ENCODE data around the gene CHI3L2. TPM values are rescaled to one million over a fixed set of nuclear protein-coding genes. Genes with fewer than 3 reads are reported as not detected.

Gene CHI3L2
- total and polyA plus RNA-seq, 2 of the 13 experiments (the other 11 are each of a cell fraction or from before 2014, with no cell fraction given), result 0.46 to 1.7 TPM

- no peak for DNase-seq (ENCODE audit: low spot score)
- POLR2A ChIA-PET, result interaction anchor here (1.7 kb wide), 1 partner anchor 111 kb away, joined by 6 read pairs; no protein-coding TSS in a partner anchor
- peak overlapping the region; percentile 71 for H3K4me2 ChIP-seq (ENCODE audit: low read depth, low read length)
Measured at GRCh38 chr1:111223126-111223685, 4.3 kb upstream of the CHI3L2 start.

GRCh38 chr1:111225091-111225490, 2.4 kb upstream of the CHI3L2 start:
- no peak for FAIRE-seq
- POLR2A ChIA-PET, result no interaction called here

More at GRCh38 chr1:111223126-111223685, 4.3 kb upstream of the CHI3L2 start:
- Histone ChIP-seq H4K20me1 (ENCODE audit: insufficient read depth, low read length) (no peaks in the 10 kb centered on the region), H2AFZ (ENCODE audit: low read length) (peak overlapping the region; percentile 54), H3K79me2 (ENCODE audit: insufficient read depth, low read length) (no peaks in the 10 kb centered on the region), H3K4me3 (replicated peaks in 1 of 3; ENCODE audit: insufficient read depth in 1 of 3, low read depth in 2 of 3, low read length in 3 of 3) (peak overlapping the region in 1 of 3 experiments; percentile 39; a peak in 1 of 6 replicates), H3K9me3 (ENCODE audit: low read length) (no peaks in the 10 kb centered on the region), H3K27me3 (ENCODE audit: control insufficient read depth in 1 of 2, insufficient read depth in 2 of 2, low read length in 2 of 2) (no peaks in the 10 kb centered on the region; a peak in 1 of 5 replicates), H3K9ac (ENCODE audit: insufficient read depth, low read depth, low read length) (no peak overlapping the region), H3K36me3 (replicated peaks in 1 of 2; ENCODE audit: control insufficient read depth in 1 of 2, insufficient read depth in 2 of 2, low read length in 2 of 2) (no peaks in the 10 kb centered on the region), H3K27ac (ENCODE audit: extremely low read length, insufficient read depth, low read length) (no peak overlapping the region), H3K4me1 (ENCODE audit: insufficient read depth, low read length) (peaks cover 59% of the 10 kb centered on the region)
- in situ Hi-C loops (cut with HindIII; ENCODE audit: extremely low pct_ligation_motif_present, low pct_unique_long_range_greater_than_20kb), result loop anchor here (5.0 kb wide), 2 partner anchors 109 to 179 kb away; no protein-coding TSS in a partner anchor
- no TSS peak for BruUV-seq (replicated peaks)
- TF ChIP-seq ATF3 (CRISPR knock-in tag; IDR thresholded peaks at IDR 0.05), result no peak
- TF ChIP-seq ZNF124 (CRISPR knock-in tag; IDR thresholded peaks at IDR 0.05), result 0 out of 2 replicates have a peak, but pooled peaks have one; percentile 7
- TF ChIP-seq ETV5 (CRISPR knock-in tag; IDR thresholded peaks at IDR 0.05; ENCODE audit: borderline replicate concordance), result no peak
- TF ChIP-seq HOXA3 (CRISPR knock-in tag; IDR thresholded peaks at IDR 0.05), result 0 out of 2 replicates have a peak, but pooled peaks have one; percentile 0
- TF ChIP-seq ZNF331 (CRISPR knock-in tag; IDR thresholded peaks at IDR 0.05), result 0 out of 2 replicates have a peak, but pooled peaks have one; percentile 6
- FAIRE-seq (peak; percentile 15), ATAC-seq (no peak)
- CTCF ChIA-PET (ENCODE audit: low intra/inter-chr PET ratio, low total read pairs), result interaction anchor here (1.1 to 5.1 kb wide), 4 partner anchors 47 to 177 kb away, joined by 3 to 77 read pairs (median 10); no protein-coding TSS in a partner anchor
- intact Hi-C loops (cut with micrococcal nuclease; ENCODE audit: unreplicated experiment), result loop anchor here (1.0 to 5.0 kb wide), 4 partner anchors 111 to 191 kb away; no protein-coding TSS in a partner anchor
- WGBS (ENCODE audit: low lambda C conversion rate), result 65% methylated on average over 6 of the region's 6 CpGs

More at GRCh38 chr1:111225091-111225490, 2.4 kb upstream of the CHI3L2 start:
- Histone ChIP-seq H3K9me3 (ENCODE audit: low read length) (no peaks in the 10 kb centered on the region), H3K4me3 (replicated peaks in 1 of 3; ENCODE audit: insufficient read depth in 1 of 3, low read depth in 2 of 3, low read length in 3 of 3) (no peak overlapping the region), H3K36me3 (replicated peaks in 1 of 2; ENCODE audit: control insufficient read depth in 1 of 2, insufficient read depth in 2 of 2, low read length in 2 of 2) (no peaks in the 10 kb centered on the region), H3K9ac (ENCODE audit: insufficient read depth, low read depth, low read length) (no peak overlapping the region), H3K27me3 (ENCODE audit: control insufficient read depth in 1 of 2, insufficient read depth in 2 of 2, low read length in 2 of 2) (no peaks in the 10 kb centered on the region), H2AFZ (ENCODE audit: low read length) (no peak overlapping the region), H3K79me2 (ENCODE audit: insufficient read depth, low read length) (no peaks in the 10 kb centered on the region), H3K4me1 (ENCODE audit: insufficient read depth, low read length) (peaks cover 78% of the 10 kb centered on the region), H4K20me1 (ENCODE audit: insufficient read depth, low read length) (no peaks in the 10 kb centered on the region), H3K4me2 (ENCODE audit: low read depth, low read length) (no peak overlapping the region), H3K27ac (ENCODE audit: extremely low read length, insufficient read depth, low read length) (no peak overlapping the region)
- DNase-seq (ENCODE audit: low spot score) (no peak), ATAC-seq (no peak)
- intact Hi-C loops (cut with micrococcal nuclease; ENCODE audit: unreplicated experiment) (no loop called here), in situ Hi-C loops (cut with HindIII; ENCODE audit: extremely low pct_ligation_motif_present, low pct_unique_long_range_greater_than_20kb) (no loop called here)
- TF ChIP-seq GTF3A (CRISPR knock-in tag; conservative IDR thresholded peaks at IDR 0.05), result no peak
- no peak for TF ChIP-seq BCLAF1 (IDR thresholded peaks at IDR 0.05)
- TF ChIP-seq CBFB (CRISPR knock-in tag; IDR thresholded peaks at IDR 0.05), result no peak
- TF ChIP-seq ZBTB25 (CRISPR knock-in tag; IDR thresholded peaks at IDR 0.05), result no peak
- TF ChIP-seq ZNF792 (CRISPR knock-in tag; IDR thresholded peaks at IDR 0.05), result no peak
- no peak for TF ChIP-seq GABPA (IDR thresholded peaks at IDR 0.05; ENCODE audit: low read depth, low read length)
- no peak for TF ChIP-seq GABPA (CRISPR knock-in tag; IDR thresholded peaks at IDR 0.05; ENCODE audit: low read depth)
- no peak for TF ChIP-seq ATF7-NPFF (CRISPR knock-in tag; IDR thresholded peaks at IDR 0.05; ENCODE audit: low read depth)
- no peak for TF ChIP-seq SIN3B (IDR thresholded peaks at IDR 0.05; ENCODE audit: low read length)
- TF ChIP-seq ZNF841 (CRISPR knock-in tag; IDR thresholded peaks at IDR 0.05; ENCODE audit: borderline replicate concordance), result no peak
- TF ChIP-seq ZNF367 (CRISPR knock-in tag; IDR thresholded peaks at IDR 0.05; ENCODE audit: borderline replicate concordance), result no peak
- CTCF ChIA-PET (ENCODE audit: low intra/inter-chr PET ratio, low total read pairs), result interaction anchor here (5.1 kb wide), 1 partner anchor 109 kb away, joined by 77 read pairs; no protein-coding TSS in a partner anchor
- no TSS peak for BruUV-seq (replicated peaks)

Measured in HepG2 (cell line).